ENCODE results near the gene GATA6.
A peak's percentile ranks its signal among the peaks of the same experiment; 100 is the strongest.

Gene GATA6

DNA sequence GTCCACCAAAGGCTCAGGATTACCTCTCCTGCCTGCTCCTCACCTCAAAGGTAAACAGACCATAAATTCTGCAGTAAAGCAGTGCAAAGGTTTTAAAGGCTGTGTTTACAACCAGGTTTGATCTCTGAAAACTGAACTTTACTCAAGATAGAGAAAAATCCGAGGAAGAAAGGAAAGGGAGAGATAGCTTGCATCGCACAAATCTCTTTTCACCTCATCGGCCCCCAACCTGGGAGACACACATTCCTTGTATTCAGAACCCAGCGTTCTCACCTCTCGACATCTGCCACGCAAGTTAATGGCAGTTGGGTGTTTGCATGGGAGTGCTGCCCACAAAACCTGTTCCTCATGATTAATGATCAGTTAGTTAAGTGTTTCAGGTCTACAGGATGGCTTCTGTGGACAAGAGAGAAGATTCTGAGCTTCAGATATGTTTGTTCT lies 72.6 kb downstream of the GATA6 start:
- Histone ChIP-seq H3K27ac (ENCODE audit: poor library complexity, severe bottlenecking) (no peak overlapping the region), H3K9me3 (ENCODE audit: severe bottlenecking) (no peaks in the 10 kb centered on the region), H3K27me3 (ENCODE audit: insufficient read depth, poor library complexity, severe bottlenecking) (peaks cover 2% of the 10 kb centered on the region), H3K36me3 (ENCODE audit: low read depth) (no peaks in the 10 kb centered on the region), H3K4me1 (ENCODE audit: insufficient read depth, poor library complexity, severe bottlenecking) (no peaks in the 10 kb centered on the region), H3K4me3 (ENCODE audit: severe bottlenecking) (no peak overlapping the region)
- ATAC-seq (ENCODE audit: low read depth) (no peak), DNase-seq (ENCODE audit: low spot score) (no peak)
- TF ChIP-seq, protein P1, sequence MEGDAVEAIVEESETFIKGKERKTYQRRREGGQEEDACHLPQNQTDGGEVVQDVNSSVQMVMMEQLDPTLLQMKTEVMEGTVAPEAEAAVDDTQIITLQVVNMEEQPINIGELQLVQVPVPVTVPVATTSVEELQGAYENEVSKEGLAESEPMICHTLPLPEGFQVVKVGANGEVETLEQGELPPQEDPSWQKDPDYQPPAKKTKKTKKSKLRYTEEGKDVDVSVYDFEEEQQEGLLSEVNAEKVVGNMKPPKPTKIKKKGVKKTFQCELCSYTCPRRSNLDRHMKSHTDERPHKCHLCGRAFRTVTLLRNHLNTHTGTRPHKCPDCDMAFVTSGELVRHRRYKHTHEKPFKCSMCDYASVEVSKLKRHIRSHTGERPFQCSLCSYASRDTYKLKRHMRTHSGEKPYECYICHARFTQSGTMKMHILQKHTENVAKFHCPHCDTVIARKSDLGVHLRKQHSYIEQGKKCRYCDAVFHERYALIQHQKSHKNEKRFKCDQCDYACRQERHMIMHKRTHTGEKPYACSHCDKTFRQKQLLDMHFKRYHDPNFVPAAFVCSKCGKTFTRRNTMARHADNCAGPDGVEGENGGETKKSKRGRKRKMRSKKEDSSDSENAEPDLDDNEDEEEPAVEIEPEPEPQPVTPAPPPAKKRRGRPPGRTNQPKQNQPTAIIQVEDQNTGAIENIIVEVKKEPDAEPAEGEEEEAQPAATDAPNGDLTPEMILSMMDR (IDR thresholded peaks at IDR 0.05; ENCODE audit: poor library complexity, severe bottlenecking): no peak

DNA sequence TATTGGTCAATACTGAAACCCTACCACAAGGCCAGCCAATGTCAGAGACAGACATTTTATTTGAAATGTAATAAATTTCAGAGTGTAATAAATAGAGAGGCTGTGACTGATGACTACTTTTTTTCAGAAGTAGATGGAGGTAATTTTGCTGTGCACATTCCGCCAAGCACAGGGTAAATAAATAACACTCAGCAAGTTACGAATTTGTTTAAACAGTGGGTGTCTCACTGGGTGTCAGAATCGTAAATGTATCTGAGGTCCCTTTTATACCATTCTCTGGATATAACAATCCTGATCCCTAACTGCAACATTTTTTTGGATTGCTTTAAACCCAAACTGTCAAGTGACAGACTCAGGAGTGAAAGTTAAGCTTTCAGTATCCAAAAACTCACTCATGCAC lies 74.1 kb downstream of the GATA6 start:
- no peaks in the 10 kb centered on the region for H3K4me1 ChIP-seq (ENCODE audit: insufficient read depth, poor library complexity, severe bottlenecking)
- no peak for ATAC-seq (ENCODE audit: low read depth)
- no peaks in the 10 kb centered on the region for H3K36me3 ChIP-seq (ENCODE audit: low read depth)
- no peak overlapping the region for H3K4me3 ChIP-seq (ENCODE audit: severe bottlenecking)
- TF ChIP-seq, protein P1 (IDR thresholded peaks at IDR 0.05; ENCODE audit: poor library complexity, severe bottlenecking): no peak
- DNase-seq (ENCODE audit: low spot score): no peak
- no peak overlapping the region for H3K27ac ChIP-seq (ENCODE audit: poor library complexity, severe bottlenecking)
- no peaks in the 10 kb centered on the region for H3K9me3 ChIP-seq (ENCODE audit: severe bottlenecking)
- H3K27me3 ChIP-seq (ENCODE audit: insufficient read depth, poor library complexity, severe bottlenecking): peaks cover 2% of the 10 kb centered on the region

DNA sequence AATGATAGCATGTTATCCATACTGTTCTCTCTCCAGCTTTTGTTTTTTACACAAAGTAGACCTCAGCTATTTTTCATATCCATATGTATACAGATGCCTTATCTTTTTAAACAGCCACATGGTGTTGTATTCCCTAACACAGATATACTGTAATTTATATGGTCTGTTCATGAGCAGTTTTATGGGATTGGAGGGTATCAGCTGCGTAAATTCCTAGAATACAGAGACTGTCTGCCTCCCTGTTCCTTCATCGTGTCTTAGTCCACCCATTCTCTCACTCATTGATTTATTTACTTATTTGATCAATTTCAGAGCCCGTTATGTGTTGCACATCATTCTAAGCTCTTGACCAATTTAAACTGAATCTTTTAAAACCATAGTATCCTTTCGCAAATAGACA lies 80.6 kb downstream of the GATA6 start:
- H3K27me3 ChIP-seq (ENCODE audit: insufficient read depth, poor library complexity, severe bottlenecking): no peaks in the 10 kb centered on the region
- H3K4me3 ChIP-seq (ENCODE audit: severe bottlenecking): no peak overlapping the region
- no peak for DNase-seq (ENCODE audit: low spot score)
- TF ChIP-seq, protein P1 (IDR thresholded peaks at IDR 0.05; ENCODE audit: poor library complexity, severe bottlenecking): no peak
- no peaks in the 10 kb centered on the region for H3K9me3 ChIP-seq (ENCODE audit: severe bottlenecking)
- H3K4me1 ChIP-seq (ENCODE audit: insufficient read depth, poor library complexity, severe bottlenecking): peaks cover 12% of the 10 kb centered on the region
- ATAC-seq (ENCODE audit: low read depth): no peak
- no peak overlapping the region for H3K27ac ChIP-seq (ENCODE audit: poor library complexity, severe bottlenecking)
- no peaks in the 10 kb centered on the region for H3K36me3 ChIP-seq (ENCODE audit: low read depth)

DNA sequence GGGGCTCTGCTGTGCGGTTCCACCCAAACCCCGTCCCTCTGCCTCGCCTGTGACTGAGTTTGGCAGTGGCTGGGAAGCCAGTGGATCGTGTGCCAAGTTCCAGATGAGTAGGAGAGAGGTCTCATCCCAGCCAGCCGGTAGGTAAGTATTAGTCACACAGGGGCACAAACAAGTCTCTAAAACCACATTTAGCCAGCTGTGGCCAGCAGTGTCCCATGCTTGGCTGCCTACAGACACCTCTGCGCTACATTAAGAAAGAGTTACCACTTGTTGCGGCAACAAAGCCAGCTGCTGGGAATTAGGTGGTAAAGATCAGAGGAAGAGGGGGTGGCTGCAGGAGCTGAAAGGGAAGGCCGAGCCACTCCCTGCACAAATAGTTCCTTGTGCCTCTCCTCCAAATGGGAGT lies 81.2 kb downstream of the GATA6 start:
- no peaks in the 10 kb centered on the region for H3K36me3 ChIP-seq (ENCODE audit: low read depth)
- TF ChIP-seq, protein P1 (IDR thresholded peaks at IDR 0.05; ENCODE audit: poor library complexity, severe bottlenecking): no peak
- no peaks in the 10 kb centered on the region for H3K9me3 ChIP-seq (ENCODE audit: severe bottlenecking)
- no peak overlapping the region for H3K27ac ChIP-seq (ENCODE audit: poor library complexity, severe bottlenecking)
- no peaks in the 10 kb centered on the region for H3K27me3 ChIP-seq (ENCODE audit: insufficient read depth, poor library complexity, severe bottlenecking)
- DNase-seq (ENCODE audit: low spot score) (no peak), ATAC-seq (ENCODE audit: low read depth) (peak; percentile 96)
- peaks cover 12% of the 10 kb centered on the region for H3K4me1 ChIP-seq (ENCODE audit: insufficient read depth, poor library complexity, severe bottlenecking)
- no peak overlapping the region for H3K4me3 ChIP-seq (ENCODE audit: severe bottlenecking)

Measured in RWPE2 (cell line).